K562 (cell line): ENCODE data around the gene MAZ. TPM values are rescaled to one million over a fixed set of nuclear protein-coding genes. Genes with fewer than 3 reads are reported as not detected.

Experiments
- FOXK1 ChIP-seq: sonication (generic); formaldehyde crosslinking; IDR thresholded peaks from 2 replicates; pipeline ENCODE4 v1.8.0; 2022; ENCODE audit warnings: missing genetic modification reagents, mild to moderate bottlenecking, borderline replicate concordance
- GATAD2A ChIP-seq: fragments of 450-650 bp; IDR thresholded peaks from 2 replicates; pipeline ENCODE4 v1.6.1; 2017
- HDAC1 ChIP-seq, 2 experiments: fragments of 450-650 bp; IDR thresholded peaks; 2 replicates each; pipeline ENCODE4 v1.6.1; 2016 to 2017; ENCODE audit warnings: inconsistent platforms in 1 of 2, mild to moderate bottlenecking in 1 of 2, moderate library complexity in 1 of 2
- MTA1 ChIP-seq: fragments of 450-650 bp; IDR thresholded peaks from 2 replicates; pipeline ENCODE4 v1.6.1; 2017; ENCODE audit warnings: borderline replicate concordance
- PHF20 ChIP-seq: fragments of 450-650 bp; IDR thresholded peaks from 2 replicates; pipeline ENCODE4 v1.6.1; 2018; ENCODE audit not compliant: partially characterized antibody
- SMAD1 ChIP-seq: fragments of 150-350 bp; IDR thresholded peaks from 2 replicates; pipeline ENCODE4 v1.6.1; 2014; ENCODE audit warnings: low read length, low read depth; ENCODE audit not compliant: partially characterized antibody
- SNIP1 ChIP-seq: fragments of 450-650 bp; IDR thresholded peaks from 2 replicates; pipeline ENCODE4 v1.7.1; 2017; ENCODE audit warnings: low read depth, mild to moderate bottlenecking
- TFAP4 ChIP-seq: sonication (generic); formaldehyde crosslinking; IDR thresholded peaks from 2 replicates; pipeline ENCODE4 v1.8.0; 2022; ENCODE audit warnings: missing genetic modification reagents, mild to moderate bottlenecking, moderate library complexity, borderline replicate concordance
- ZBTB1 ChIP-seq: sonication (generic); formaldehyde crosslinking; IDR thresholded peaks from 2 replicates; pipeline ENCODE4 v1.8.1; 2023; ENCODE audit warnings: missing genetic modification reagents, low read depth, mild to moderate bottlenecking, borderline replicate concordance
- ZNF197 ChIP-seq: fragments of 200-800 bp; sonication (Bioruptor generic); IDR thresholded peaks from 2 replicates; pipeline ENCODE4 v1.6.1; 2016; ENCODE audit warnings: low read depth, missing genetic modification characterization, missing compliant biosample characterization
- ZNF436 ChIP-seq: fragments of 250-450, 450-650 bp; sonication (Bioruptor Pico); formaldehyde crosslinking; IDR thresholded peaks from 2 replicates; pipeline ENCODE4 v1.7.0; 2020; ENCODE audit warnings: mild to moderate bottlenecking
- ZNF592 ChIP-seq: fragments of 450-650 bp; IDR thresholded peaks from 2 replicates; pipeline ENCODE4 v1.6.1; 2017; ENCODE audit warnings: antibody characterized with exemption, mild to moderate bottlenecking
- polyA plus RNA-seq, 8 experiments: library from polyadenylated mRNA; depleted of rRNA in 4 of 8; stranded (reverse) in 5 of 8; unstranded in 3 of 8; fragments of >200 nt; fragmentation: Nextera tagmentation in 2 of 8; fragmentation: Illumina TruSeq in 1 of 8; extraction: Ambion mirVana in 2 of 8; extraction: Trizol in 1 of 8; gene quantifications; 2 replicates each; pipeline versions ENCODE4 v1.2.1 to v1.2.3, GENCODE V29; 2011 to 2014; ENCODE audit warnings: inconsistent platforms in 1 of 8, missing spikeins in 1 of 8
- total RNA-seq, 7 experiments: library from RNA; depleted of rRNA in 6 of 7; stranded (reverse); fragments of >200 nt in 6 of 7; fragmentation: Illumina TruSeq in 2 of 7; extraction: Trizol in 2 of 7; gene quantifications; 2 replicates each; pipeline versions ENCODE4 v1.2.1 to v1.2.3, GENCODE V29; 2011 to 2021; ENCODE audit warnings: low replicate concordance in 1 of 7
- TF ChIP-seq, protein P1 (sequence below), 2 experiments: fragments of 450-650 bp; formaldehyde crosslinking in 1 of 2; IDR thresholded peaks; 2 replicates each; pipeline versions ENCODE4 v1.4.0 to v1.6.1; 2014 to 2020; ENCODE audit warnings: mild to moderate bottlenecking in 2 of 2, borderline replicate concordance in 1 of 2, low read depth in 1 of 2

MAZ gene
- total and polyA plus RNA-seq, 9 of the 15 experiments (the other 6 are each of a cell fraction or from before 2014, with no cell fraction given), result 45.4 to 532 (median 250) TPM

DNA sequence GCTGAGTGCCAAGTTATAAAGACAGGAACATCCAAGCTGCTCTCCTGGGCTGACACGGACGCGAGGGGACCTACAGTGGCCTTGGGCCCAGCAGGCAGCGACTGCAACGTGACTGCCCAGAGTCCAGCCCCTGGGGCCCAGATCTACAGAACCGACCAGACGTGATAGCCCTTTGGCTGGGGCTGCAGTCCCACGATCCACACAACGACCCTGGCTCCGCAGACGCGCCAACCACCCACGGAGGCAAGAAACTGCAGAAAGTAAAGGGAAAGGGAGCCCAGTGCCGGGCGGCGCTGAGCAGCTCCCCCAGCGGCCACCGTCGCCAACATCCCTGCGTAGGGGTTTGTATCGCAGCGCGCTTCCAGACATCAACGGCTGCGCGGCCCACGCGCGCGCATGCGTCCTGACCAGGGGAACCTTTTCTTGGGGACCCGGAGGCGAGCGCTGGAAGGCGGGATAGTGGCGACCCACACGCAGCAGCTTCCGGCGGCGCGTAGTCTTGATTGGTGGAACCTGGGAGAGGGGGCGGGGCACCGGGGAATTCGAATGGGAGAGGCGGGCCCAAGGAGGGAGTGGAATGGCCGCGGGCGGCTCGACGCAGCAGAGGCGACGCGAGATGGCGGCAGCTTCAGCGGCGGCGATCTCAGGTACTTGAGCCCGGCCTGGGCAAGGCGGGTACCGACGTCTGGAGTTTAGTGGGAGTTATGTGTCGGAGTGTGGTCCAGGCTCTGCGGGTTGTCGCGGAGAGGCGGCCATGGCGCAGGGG is 16.0 kb upstream of the MAZ start, which contains the start of gene KIF22 (continued):
- TF ChIP-seq, protein P1, sequence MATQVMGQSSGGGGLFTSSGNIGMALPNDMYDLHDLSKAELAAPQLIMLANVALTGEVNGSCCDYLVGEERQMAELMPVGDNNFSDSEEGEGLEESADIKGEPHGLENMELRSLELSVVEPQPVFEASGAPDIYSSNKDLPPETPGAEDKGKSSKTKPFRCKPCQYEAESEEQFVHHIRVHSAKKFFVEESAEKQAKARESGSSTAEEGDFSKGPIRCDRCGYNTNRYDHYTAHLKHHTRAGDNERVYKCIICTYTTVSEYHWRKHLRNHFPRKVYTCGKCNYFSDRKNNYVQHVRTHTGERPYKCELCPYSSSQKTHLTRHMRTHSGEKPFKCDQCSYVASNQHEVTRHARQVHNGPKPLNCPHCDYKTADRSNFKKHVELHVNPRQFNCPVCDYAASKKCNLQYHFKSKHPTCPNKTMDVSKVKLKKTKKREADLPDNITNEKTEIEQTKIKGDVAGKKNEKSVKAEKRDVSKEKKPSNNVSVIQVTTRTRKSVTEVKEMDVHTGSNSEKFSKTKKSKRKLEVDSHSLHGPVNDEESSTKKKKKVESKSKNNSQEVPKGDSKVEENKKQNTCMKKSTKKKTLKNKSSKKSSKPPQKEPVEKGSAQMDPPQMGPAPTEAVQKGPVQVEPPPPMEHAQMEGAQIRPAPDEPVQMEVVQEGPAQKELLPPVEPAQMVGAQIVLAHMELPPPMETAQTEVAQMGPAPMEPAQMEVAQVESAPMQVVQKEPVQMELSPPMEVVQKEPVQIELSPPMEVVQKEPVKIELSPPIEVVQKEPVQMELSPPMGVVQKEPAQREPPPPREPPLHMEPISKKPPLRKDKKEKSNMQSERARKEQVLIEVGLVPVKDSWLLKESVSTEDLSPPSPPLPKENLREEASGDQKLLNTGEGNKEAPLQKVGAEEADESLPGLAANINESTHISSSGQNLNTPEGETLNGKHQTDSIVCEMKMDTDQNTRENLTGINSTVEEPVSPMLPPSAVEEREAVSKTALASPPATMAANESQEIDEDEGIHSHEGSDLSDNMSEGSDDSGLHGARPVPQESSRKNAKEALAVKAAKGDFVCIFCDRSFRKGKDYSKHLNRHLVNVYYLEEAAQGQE (IDR thresholded peaks at IDR 0.05; ENCODE audit: borderline replicate concordance), result peak; percentile 34; the same call in 1 of the 2 replicates
- TF ChIP-seq, protein P1 (CRISPR knock-in tag; IDR thresholded peaks at IDR 0.05; ENCODE audit: low read depth), result no peak; the same call in 1 of the 2 replicates
- TF ChIP-seq ZBTB1 (CRISPR knock-in tag) (0 out of 2 replicates have a peak, but pooled peaks have one; percentile 20), ZNF436 (CRISPR knock-in tag) (no peak), HDAC1 (IDR thresholded peaks at IDR 0.05) (peak in 1 of 2 experiments; percentile 89; a peak in 2 of 4 replicates), MTA1 (peak; percentile 68), PHF20 (peak; percentile 52), SMAD1 (no peak), TFAP4 (peak; percentile 88; the same call in 1 of the 2 replicates), FOXK1 (CRISPR knock-in tag) (peak; percentile 86), GATAD2A (peak; percentile 76; the same call in 1 of the 2 replicates), ZNF197 (CRISPR knock-in tag) (no peak), ZNF592 (no peak), SNIP1 (no peak)
